C4-2B (cell line): ENCODE measurements around the gene MCTS1.
"Not testable (repeated sequence)": the region's sequence is repeated elsewhere in the genome, so short reads cannot be mapped to it uniquely, and the experiment has no call there.

ENCODE experiments used
- H3K27ac ChIP-seq: fragments of 450-650 bp; 2 replicates; pipeline ENCODE4 v1.5.1; 2017
- CTCF ChIP-seq: fragments of 450-650 bp; conservative IDR thresholded peaks from 2 replicates; pipeline ENCODE4 v1.5.1; 2017; ENCODE audit warnings: mild to moderate bottlenecking
- ZFX ChIP-seq: fragments of 450-650 bp; IDR thresholded peaks from 2 replicates; pipeline ENCODE4 v1.6.1; 2017

MCTS1 gene

DNA sequence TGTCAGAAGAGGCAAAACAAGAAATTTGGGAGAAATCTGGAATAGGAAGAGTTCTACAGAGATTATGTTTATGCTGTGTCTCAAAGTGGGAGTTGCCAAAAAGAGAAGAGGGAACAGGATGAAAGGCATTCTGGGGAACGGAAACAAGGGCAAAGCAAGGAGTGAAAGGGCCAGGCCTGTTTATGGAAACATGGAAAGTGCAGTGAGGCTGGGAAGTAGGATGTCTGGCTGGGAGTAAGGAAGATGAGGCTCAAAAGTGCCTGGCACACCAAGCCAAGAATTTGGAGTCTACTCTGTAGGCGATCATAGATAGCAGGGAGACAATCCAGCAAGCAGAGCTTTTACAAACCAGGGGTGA is 41.4 kb upstream of the MCTS1 start:
- H3K27ac ChIP-seq: no peak overlapping the region
- TF ChIP-seq ZFX (no peak), CTCF (no peak)

GRCh38 chrX:120564925-120565324 is 39.0 kb upstream of the MCTS1 start:
- H3K27ac ChIP-seq: no peak overlapping the region
- TF ChIP-seq ZFX: no peak
- no peak for TF ChIP-seq CTCF

GRCh38 chrX:120566817-120567216 is 37.1 kb upstream of the MCTS1 start:
- H3K27ac ChIP-seq: no peak overlapping the region
- TF ChIP-seq ZFX (no peak), CTCF (no peak)

- no peak overlapping the region for H3K27ac ChIP-seq
- TF ChIP-seq ZFX (no peak), CTCF (no peak)
Observed at GRCh38 chrX:120568035-120568434, 35.9 kb upstream of the MCTS1 start.

DNA sequence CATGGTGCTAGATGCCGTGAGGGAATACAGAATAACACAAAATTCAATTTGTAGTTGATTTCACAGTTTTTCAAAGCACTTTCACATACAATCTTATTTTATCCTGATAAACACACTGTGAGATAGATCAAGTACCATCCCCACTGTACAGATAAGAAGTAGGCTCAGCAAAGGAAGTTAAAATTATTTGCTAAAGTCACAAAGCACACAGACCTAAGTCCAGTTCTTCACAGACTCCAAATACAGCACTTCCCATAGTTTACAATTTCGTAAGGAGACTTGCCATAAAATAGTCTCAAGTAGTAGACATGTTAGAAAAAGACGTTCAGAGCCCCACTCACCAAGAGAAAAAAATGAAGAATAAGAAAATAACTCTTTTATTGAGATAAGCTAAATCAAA is 35.3 kb upstream of the MCTS1 start:
- no peak for TF ChIP-seq CTCF
- no peak for TF ChIP-seq ZFX
- no peak overlapping the region for H3K27ac ChIP-seq

GRCh38 chrX:120570011-120570600 is 33.8 kb upstream of the MCTS1 start:
- TF ChIP-seq ZFX (no peak), CTCF (no peak)
- H3K27ac ChIP-seq: no peak overlapping the region

DNA sequence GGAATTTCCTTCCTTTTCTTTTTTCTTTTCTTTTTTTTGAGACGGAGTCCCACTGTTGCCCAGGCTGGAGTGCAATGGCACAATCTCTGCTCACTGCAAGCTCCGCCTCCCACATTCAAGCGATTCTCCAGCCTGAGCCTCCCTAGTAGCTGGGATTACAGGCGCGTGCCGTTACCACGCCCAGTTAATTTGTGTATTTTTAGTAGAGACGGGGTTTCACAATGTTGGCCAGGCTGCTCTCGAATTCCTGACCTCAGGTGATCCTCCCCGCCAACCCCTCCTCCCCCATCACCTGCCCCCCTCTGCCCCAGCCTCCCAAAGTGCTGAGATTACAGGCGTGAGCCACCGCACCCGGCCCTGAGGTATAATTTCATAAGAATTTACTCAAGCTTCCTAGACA is 30.1 kb upstream of the MCTS1 start:
- not testable (repeated sequence) for H3K27ac ChIP-seq

- TF ChIP-seq CTCF: no peak
- H3K27ac ChIP-seq: no peak overlapping the region
Observed at GRCh38 chrX:120575379-120576114, 28.4 kb upstream of the MCTS1 start.
